CD4-positive, alpha-beta memory T cell (primary cell): ENCODE measurements around the gene PPP1R12C. TPM values are rescaled to one million over a fixed set of nuclear protein-coding genes. Genes with fewer than 3 reads are reported as not detected.

Experiments
- CTCF ChIA-PET: fragments of 350-600 bp; sonication (Branson Sonifier 250); formaldehyde crosslinking; loops from one replicate; lab custom pipeline; 2021; ENCODE audit warnings: inconsistent platforms; ENCODE audit not compliant: partially characterized antibody; lab: Charles Lee
- POLR2A ChIA-PET: fragments of 350-600 bp; sonication (Branson Sonifier 250); formaldehyde crosslinking; loops from one replicate; lab custom pipeline; 2021; ENCODE audit not compliant: partially characterized antibody; lab: Charles Lee
- DNase-seq, 5 donors: peaks; one replicate each; pipeline versions ENCODE4 v3.0.0 to v3.0.0-alpha.2; 2020 to 2022; ENCODE audit warnings: mixed read lengths in 1 of 5
- H3K27ac ChIP-seq: one replicate; pipeline ENCODE4 v1.7.0; 2013; ENCODE audit warnings: low read depth, low read length
- H3K27me3 ChIP-seq: 2 replicates; pipeline ENCODE4 v1.7.0; 2013; ENCODE audit warnings: mild to moderate bottlenecking, low read length, moderate library complexity; ENCODE audit not compliant: insufficient read depth
- H3K36me3 ChIP-seq: 2 replicates; pipeline ENCODE4 v1.7.0; 2013; ENCODE audit warnings: mild to moderate bottlenecking, low read length, moderate library complexity; ENCODE audit not compliant: insufficient read depth
- H3K4me1 ChIP-seq: 2 replicates; pipeline ENCODE4 v1.7.0; 2013; ENCODE audit warnings: mild to moderate bottlenecking, low read length, moderate library complexity; ENCODE audit not compliant: insufficient read depth
- H3K4me3 ChIP-seq, 2 donors: one replicate each; pipeline ENCODE4 v1.7.0; 2013; ENCODE audit warnings: low read length in 2 of 2, mild to moderate bottlenecking in 1 of 2
- H3K9me3 ChIP-seq, 2 donors: one replicate each; pipeline ENCODE4 v1.7.0; 2013; ENCODE audit warnings: low read length in 2 of 2, control low read depth in 1 of 2; ENCODE audit not compliant: control insufficient read depth in 1 of 2
- H3K27ac Mint-ChIP-seq, 7 donors: one replicate each; pipeline ENCODE4 v1.8.0; 2020 to 2021; ENCODE audit warnings: mixed read lengths in 7 of 7, mild to moderate bottlenecking in 6 of 7, inconsistent platforms in 3 of 7, moderate library complexity in 3 of 7
- H3K27me3 Mint-ChIP-seq, 2 donors: one replicate each; pipeline ENCODE4 v1.8.0; 2020 to 2021; ENCODE audit warnings: mixed read lengths in 2 of 2
- H3K36me3 Mint-ChIP-seq, 2 donors: one replicate each; pipeline ENCODE4 v1.8.0; 2020 to 2021; ENCODE audit warnings: mixed read lengths in 2 of 2, inconsistent platforms in 1 of 2, mild to moderate bottlenecking in 1 of 2
- H3K4me1 Mint-ChIP-seq, 4 donors: one replicate each; pipeline ENCODE4 v1.8.0; 2020 to 2021; ENCODE audit warnings: mixed read lengths in 4 of 4, mild to moderate bottlenecking in 1 of 4
- H3K4me3 Mint-ChIP-seq, 8 donors: one replicate each; pipeline ENCODE4 v1.8.0; 2020 to 2021; ENCODE audit warnings: mixed read lengths in 8 of 8, mild to moderate bottlenecking in 7 of 8, moderate library complexity in 6 of 8, inconsistent platforms in 3 of 8
- H3K9me3 Mint-ChIP-seq, 8 donors: one replicate each; pipeline ENCODE4 v1.8.0; 2020 to 2021; ENCODE audit warnings: mixed read lengths in 8 of 8, mild to moderate bottlenecking in 5 of 8, inconsistent platforms in 3 of 8, moderate library complexity in 1 of 8
- intact Hi-C: fragments of 100-400 bp; cut with micrococcal nuclease; formaldehyde crosslinking; loops from one replicate; pipeline ENCODE4 v1.15.1; 2023
- polyA plus RNA-seq, 2 donors: library from polyadenylated mRNA; unstranded; fragments of 300-500 nt; fragmentation: Illumina TruSeq; gene quantifications; one replicate each; pipeline ENCODE4 v1.2.3, GENCODE V29; 2021
- total RNA-seq, 2 experiments: library from RNA; stranded (reverse); gene quantifications; one replicate each; pipeline ENCODE4 v1.2.3, GENCODE V29; 2021

PPP1R12C gene
- total and polyA plus RNA-seq, 4 experiments from 2014 or later, result 1.4 to 165 (median 87.1) TPM

- intact Hi-C loops, result no loop called here
- DNase-seq, result no peak
- Histone ChIP-seq H3K36me3 (no peaks in the 10 kb centered on the region), H3K4me3 (no peak overlapping the region), H3K4me1 (peaks cover 18% of the 10 kb centered on the region), H3K27ac (no peak overlapping the region), H3K27me3 (peaks cover 11% of the 10 kb centered on the region), H3K9me3 (no peaks in the 10 kb centered on the region)
- H3K27me3 Mint-ChIP-seq, result peaks cover 43 to 60% of the 10 kb centered on the region in 2 donors
- H3K9me3 Mint-ChIP-seq, result peaks cover 2 to 17% (median 3%) of the 10 kb centered on the region in 8 donors
- ChIA-PET POLR2A (no interaction called here), CTCF (no interaction called here)
- H3K4me3 Mint-ChIP-seq, result no peak overlapping the region
- peaks cover 8 to 14% (median 9%) of the 10 kb centered on the region in 4 donors for H3K4me1 Mint-ChIP-seq
- no peak overlapping the region for H3K27ac Mint-ChIP-seq
- H3K36me3 Mint-ChIP-seq, result no peaks in the 10 kb centered on the region
Observed at GRCh38 chr19:55071129-55071502, 46.3 kb downstream of the PPP1R12C start.

- H3K4me1 ChIP-seq, result peaks cover 18% of the 10 kb centered on the region
- H3K27ac Mint-ChIP-seq, result no peak overlapping the region
- peaks cover 44 to 64% of the 10 kb centered on the region in 2 donors for H3K27me3 Mint-ChIP-seq
- H3K9me3 ChIP-seq, result no peaks in the 10 kb centered on the region
- POLR2A ChIA-PET, result no interaction called here
- peaks cover 2 to 17% (median 3%) of the 10 kb centered on the region in 8 donors for H3K9me3 Mint-ChIP-seq
- DNase-seq, result no peak
- intact Hi-C loops, result no loop called here
- H3K4me3 Mint-ChIP-seq, result no peak overlapping the region
- no peak overlapping the region for H3K4me3 ChIP-seq
- H3K27me3 ChIP-seq, result peaks cover 11% of the 10 kb centered on the region
- no peak overlapping the region for H3K27ac ChIP-seq
- H3K36me3 ChIP-seq, result no peaks in the 10 kb centered on the region
- CTCF ChIA-PET, result interaction anchor here (0.7 kb wide), 1 partner anchor 18 kb away, joined by 3 read pairs; no protein-coding TSS in a partner anchor
- no peaks in the 10 kb centered on the region for H3K36me3 Mint-ChIP-seq
- peaks cover 8 to 14% (median 9%) of the 10 kb centered on the region in 4 donors for H3K4me1 Mint-ChIP-seq
Observed at GRCh38 chr19:55070466-55071128, 46.8 kb downstream of the PPP1R12C start.

- Histone ChIP-seq H3K36me3 (no peaks in the 10 kb centered on the region), H3K27me3 (peaks cover 11% of the 10 kb centered on the region), H3K4me3 (no peak overlapping the region), H3K27ac (no peak overlapping the region), H3K4me1 (peaks cover 18% of the 10 kb centered on the region), H3K9me3 (no peaks in the 10 kb centered on the region)
- CTCF ChIA-PET, result interaction anchor here (0.7 kb wide), 1 partner anchor 19 kb away, joined by 3 read pairs; no protein-coding TSS in a partner anchor
- no peak for DNase-seq
- Mint-ChIP-seq H3K9me3 (peaks cover 2 to 17% (median 3%) of the 10 kb centered on the region in 8 donors), H3K4me1 (peaks cover 8 to 14% (median 9%) of the 10 kb centered on the region in 4 donors), H3K27ac (peak overlapping the region in 1 of 7 donors; percentile 11), H3K27me3 (peaks cover 44 to 56% of the 10 kb centered on the region in 2 donors), H3K4me3 (peak overlapping the region in 4 of 8 donors; percentile 68 to 85 (median 78)), H3K36me3 (no peaks in the 10 kb centered on the region)
- POLR2A ChIA-PET, result no interaction called here
- intact Hi-C loops, result no loop called here
Observed at GRCh38 chr19:55069865-55070197, 47.6 kb downstream of the PPP1R12C start.

- peaks cover 8 to 14% (median 9%) of the 10 kb centered on the region in 4 donors for H3K4me1 Mint-ChIP-seq
- Histone ChIP-seq H3K4me1 (peaks cover 18% of the 10 kb centered on the region), H3K36me3 (no peaks in the 10 kb centered on the region), H3K27ac (no peak overlapping the region), H3K4me3 (no peak overlapping the region), H3K27me3 (peaks cover 11% of the 10 kb centered on the region), H3K9me3 (no peaks in the 10 kb centered on the region)
- H3K27me3 Mint-ChIP-seq, result peaks cover 44 to 56% of the 10 kb centered on the region in 2 donors
- peak overlapping the region in 4 of 7 donors; percentile 11 to 68 (median 42) for H3K27ac Mint-ChIP-seq
- peak in 1 of 5 donors; percentile 40 for DNase-seq
- intact Hi-C loops, result no loop called here
- CTCF ChIA-PET, result no interaction called here
- peaks cover 2 to 17% (median 3%) of the 10 kb centered on the region in 8 donors for H3K9me3 Mint-ChIP-seq
- no peaks in the 10 kb centered on the region for H3K36me3 Mint-ChIP-seq
- peak overlapping the region; percentile 2 to 85 (median 71) for H3K4me3 Mint-ChIP-seq
- POLR2A ChIA-PET, result no interaction called here
Observed at GRCh38 chr19:55068950-55069864, 48.2 kb downstream of the PPP1R12C start.

GRCh38 chr19:55067869-55068268 lies 49.6 kb downstream of the PPP1R12C start:
- POLR2A ChIA-PET, result no interaction called here

GRCh38 chr19:55066107-55066709 lies 51.2 kb downstream of the PPP1R12C start:
- Mint-ChIP-seq H3K27me3 (peaks cover 31 to 37% of the 10 kb centered on the region in 2 donors), H3K36me3 (no peaks in the 10 kb centered on the region), H3K9me3 (peaks cover 0 to 9% (median 0%) of the 10 kb centered on the region in 8 donors), H3K27ac (peak overlapping the region in 1 of 7 donors; percentile 30), H3K4me1 (peaks cover 11 to 26% (median 17%) of the 10 kb centered on the region in 4 donors), H3K4me3 (peak overlapping the region in 1 of 8 donors; percentile 48)
- no peak for DNase-seq
- intact Hi-C loops, result no loop called here
- Histone ChIP-seq H3K4me1 (peaks cover 29% of the 10 kb centered on the region), H3K27me3 (peaks cover 2% of the 10 kb centered on the region), H3K9me3 (no peaks in the 10 kb centered on the region), H3K27ac (no peak overlapping the region), H3K4me3 (no peak overlapping the region), H3K36me3 (no peaks in the 10 kb centered on the region)
- ChIA-PET POLR2A (no interaction called here), CTCF (no interaction called here)

More at GRCh38 chr19:55067869-55068268, 49.6 kb downstream of the PPP1R12C start:
- Histone ChIP-seq H3K4me1 (peaks cover 21% of the 10 kb centered on the region), H3K27me3 (peaks cover 11% of the 10 kb centered on the region), H3K27ac (no peak overlapping the region), H3K9me3 (no peaks in the 10 kb centered on the region), H3K4me3 (no peak overlapping the region), H3K36me3 (no peaks in the 10 kb centered on the region)
- Mint-ChIP-seq H3K36me3 (no peaks in the 10 kb centered on the region), H3K4me3 (peak overlapping the region in 1 of 8 donors; percentile 4), H3K27ac (no peak overlapping the region), H3K9me3 (peaks cover 0 to 13% (median 3%) of the 10 kb centered on the region in 8 donors), H3K4me1 (peaks cover 8 to 15% (median 13%) of the 10 kb centered on the region in 4 donors), H3K27me3 (peaks cover 40 to 52% of the 10 kb centered on the region in 2 donors)
- CTCF ChIA-PET, result no interaction called here
- intact Hi-C loops, result no loop called here
- no peak for DNase-seq
